HG02970 (cell line): ENCODE results near the gene CFAP97.
"Not testable (repeated sequence)": the region's sequence is repeated elsewhere in the genome, so short reads cannot be mapped to it uniquely, and the experiment has no call there.

Experiments
- ATAC-seq: cut with Tn5 transposase; IDR thresholded peaks from one replicate; pipeline ENCODE4 v1.9.1; 2021; ENCODE audit warnings: mild to moderate bottlenecking, moderate library complexity, moderate number of reproducible peaks; ENCODE audit not compliant: unreplicated experiment, low FRiP score

CFAP97 gene

DNA sequence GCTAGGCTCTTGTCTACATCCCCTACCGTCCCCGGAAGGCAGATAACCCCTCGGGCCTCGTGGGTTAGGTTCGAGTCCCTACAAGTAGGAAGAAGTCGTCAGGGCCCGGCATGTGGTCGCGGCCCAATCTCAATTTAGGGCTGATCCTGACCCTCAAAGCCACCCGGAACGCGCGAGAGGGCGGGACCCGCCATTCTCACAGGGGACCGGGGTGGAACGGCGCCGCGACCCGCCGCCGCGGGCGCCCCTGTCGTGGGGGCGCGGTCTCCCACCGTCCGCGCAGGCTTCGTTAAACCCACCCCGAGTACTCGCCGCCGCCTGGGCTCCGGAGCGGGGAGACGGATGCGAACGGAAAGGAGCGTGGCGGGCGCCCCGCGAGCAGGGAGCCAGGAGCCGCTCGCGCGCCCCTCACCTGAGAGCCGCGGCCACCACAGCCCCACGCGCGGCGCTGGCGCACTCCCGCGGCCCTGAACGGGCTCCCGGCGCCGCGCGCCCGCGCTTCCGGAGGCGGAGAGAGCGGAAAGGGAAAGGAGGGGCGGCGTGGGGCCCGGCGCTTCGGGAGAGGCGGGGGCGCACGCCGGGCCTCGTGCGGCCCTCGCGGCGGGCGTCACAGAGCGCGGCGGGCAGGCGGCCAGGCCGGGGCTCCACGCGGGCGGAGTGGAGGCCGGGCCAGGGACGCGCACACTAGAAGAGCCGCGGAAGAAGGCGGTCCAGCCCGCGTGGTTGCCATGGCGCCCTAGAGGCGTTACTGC is at the start of gene CFAP97:
Gene CFAP97 (minus strand): TSS at position 515 of the 752 bp plus-strand sequence. CDS start 12,804 bp downstream, outside the sequence.
- peak; percentile 62 for ATAC-seq

DNA sequence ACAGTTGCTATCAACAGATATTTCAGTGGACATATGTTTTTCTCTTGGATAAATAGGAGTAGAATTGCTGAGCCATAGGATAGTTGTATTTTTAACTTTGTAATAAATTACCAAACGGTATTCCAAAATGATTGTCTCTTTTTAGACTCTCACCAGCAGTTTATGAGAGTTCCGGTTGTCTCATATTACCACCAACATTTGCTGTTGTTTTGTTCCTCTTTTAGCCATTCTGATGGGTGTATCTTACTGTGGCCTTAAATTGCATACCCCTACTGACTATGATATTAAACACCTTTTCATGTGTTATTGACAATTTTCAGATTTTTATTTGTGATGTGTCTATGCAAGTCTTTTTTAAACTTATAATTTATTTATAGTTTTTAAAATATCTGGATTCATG is 45.3 kb upstream of the CFAP97 start:
- ATAC-seq: no peak

DNA sequence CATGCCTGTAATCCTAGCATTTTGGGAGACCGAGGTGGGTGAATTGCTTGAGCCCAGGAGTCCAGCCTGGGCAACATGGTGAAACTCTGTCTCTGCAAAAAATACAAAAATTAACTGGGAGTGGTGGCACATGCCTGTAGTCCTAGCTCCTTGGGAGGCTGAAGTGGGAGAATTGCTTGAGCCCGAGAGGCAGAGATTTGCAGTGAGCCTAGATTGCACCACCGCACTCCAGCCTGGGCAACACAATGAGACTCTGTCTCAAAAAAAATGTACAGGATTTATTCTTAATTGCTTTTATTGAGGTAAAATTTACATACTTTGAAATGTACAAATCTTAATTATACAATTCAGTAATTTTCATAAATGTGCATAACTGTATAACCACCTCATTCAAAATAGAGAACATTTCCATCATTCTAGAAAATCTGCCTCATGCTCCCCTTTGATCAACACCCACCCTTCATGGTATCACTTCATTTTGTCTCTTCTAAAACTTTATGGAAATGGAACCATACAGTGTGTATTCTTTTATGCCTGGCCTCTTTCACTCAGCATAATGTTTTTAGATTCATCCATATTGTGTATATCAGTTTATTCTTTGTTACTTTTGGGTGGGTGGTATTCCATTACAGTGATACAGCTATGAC is 44.7 kb upstream of the CFAP97 start:
- no peak for ATAC-seq

DNA sequence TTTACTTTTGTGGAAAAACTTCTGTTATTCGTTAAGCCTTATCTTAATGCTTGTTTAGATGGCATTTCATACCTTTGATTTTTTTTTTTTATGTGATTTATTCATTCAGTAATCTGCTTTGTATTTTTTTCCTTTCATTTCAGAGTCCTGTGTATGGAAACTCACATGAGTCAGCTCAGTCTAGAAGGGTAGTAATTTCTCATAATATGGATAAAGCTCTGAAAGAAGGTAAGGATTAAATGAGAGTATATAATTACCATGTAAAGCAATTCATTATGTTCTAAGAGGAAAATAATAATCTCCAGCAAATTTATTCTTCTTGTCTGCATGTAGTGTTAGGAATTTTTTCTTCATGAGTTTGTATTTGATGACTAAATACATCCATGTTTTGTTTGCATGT is 43.4 kb upstream of the CFAP97 start:
- no peak for ATAC-seq

DNA sequence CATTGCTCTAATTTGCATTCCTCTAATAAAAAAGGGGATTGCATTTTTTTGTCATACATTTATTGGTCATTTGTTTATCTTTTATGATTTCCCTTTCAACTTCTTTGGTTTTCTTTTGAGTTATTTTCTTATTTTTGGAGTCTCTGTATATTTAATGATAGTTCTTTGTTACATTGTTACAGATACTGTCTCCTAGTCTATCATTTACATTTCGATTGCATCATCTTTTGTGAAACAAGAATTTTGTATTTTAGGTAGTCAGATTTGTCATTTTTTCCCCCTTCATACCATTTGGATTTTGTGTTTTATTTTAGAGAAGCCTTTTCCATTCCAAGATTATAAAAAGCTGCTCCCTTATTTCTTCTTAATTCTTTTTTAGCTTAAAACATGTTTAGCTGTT is 42.7 kb upstream of the CFAP97 start:
- ATAC-seq: no peak

DNA sequence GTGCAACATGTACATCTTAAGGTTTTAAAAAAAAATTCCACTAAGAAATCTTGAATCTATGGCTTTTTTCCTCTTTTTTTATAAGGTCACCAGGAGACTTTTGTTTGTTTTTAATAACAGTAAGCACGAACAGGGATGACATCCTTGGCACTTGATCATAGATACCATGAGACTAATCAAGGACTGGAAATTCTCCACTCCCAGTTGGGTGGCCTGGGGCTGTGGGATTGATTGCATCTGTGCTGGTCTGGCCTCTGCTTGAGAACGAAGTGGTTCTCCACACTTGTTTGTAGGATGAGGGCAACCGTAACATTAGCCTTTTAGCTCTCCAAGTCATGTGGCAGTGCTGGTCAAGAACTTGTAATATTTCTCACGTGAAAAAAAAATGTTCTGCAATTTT is 41.0 kb upstream of the CFAP97 start:
- ATAC-seq: no peak

DNA sequence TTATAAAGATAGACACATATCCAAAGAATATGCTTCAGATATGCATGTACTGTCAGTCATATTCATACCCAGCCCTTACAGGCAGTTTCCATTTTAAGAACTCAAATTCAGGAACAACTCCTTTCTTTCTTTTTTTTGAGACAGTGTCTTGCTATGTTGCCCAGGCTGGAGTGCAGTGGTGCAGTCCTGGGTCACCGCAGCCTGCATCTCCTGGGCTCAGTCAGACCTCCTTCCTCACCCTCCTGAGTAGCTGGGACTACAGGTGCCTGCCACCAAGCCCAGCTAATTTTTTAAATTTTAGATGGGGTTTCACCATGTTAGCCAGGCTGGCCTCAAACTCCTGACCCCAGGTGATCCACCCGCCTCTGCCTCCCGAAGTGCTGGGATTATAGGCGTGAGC is 40.1 kb upstream of the CFAP97 start:
- no peak for ATAC-seq

DNA sequence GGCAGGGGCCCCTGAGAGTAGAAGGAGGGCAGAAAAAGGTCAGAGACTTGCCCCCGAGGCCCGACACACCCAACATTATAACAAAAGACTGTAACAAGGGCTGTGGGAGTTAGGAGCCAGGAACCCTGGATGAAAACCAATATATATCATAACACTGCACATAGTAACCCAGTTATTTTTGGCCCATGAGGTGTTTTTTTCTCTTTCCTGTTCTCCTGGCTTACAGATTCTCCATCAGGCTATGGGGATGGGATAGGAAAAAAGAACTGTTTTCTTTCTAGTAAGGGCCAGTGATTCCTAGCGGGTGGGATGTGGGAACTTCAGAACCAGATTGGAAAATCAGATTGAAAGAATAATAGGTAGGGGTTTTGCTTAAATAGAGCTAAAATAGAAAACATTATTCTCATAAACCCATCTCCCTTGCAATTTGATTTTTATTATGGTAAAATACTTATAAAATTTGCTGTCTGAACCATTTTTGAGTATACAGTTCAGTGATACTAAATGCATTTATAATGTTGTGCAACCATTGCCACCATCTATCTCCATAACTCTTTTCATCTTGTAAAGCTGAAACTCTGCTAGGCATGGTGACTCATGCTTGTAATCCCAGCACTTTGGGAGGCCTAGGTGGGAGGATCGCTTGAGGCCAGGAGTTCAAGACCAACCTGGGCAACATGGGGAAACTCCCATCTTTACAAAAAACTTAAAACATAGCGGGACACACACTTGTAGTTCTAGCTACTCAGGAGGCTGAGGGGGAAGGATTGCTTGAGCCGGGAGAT is 39.1 kb upstream of the CFAP97 start:
- ATAC-seq: no peak

DNA sequence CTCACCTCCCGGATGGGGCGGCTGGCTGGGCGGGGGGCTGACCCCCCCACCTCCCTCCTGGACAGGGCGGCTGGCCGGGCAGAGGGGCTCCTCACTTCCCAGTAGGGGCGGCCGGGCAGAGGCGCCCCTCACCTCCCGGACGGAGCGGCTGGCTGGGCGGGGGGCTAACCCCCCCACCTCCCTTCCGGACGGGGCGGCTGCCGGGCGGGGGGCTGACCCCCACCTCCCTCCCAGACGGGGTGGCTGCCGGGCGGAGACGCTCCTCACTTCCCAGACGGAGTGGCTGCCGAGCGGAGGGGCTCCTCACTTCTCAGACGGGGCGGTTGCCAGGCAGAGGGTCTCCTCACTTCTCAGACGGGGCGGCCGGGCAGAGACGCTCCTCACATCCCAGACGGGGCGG is 36.7 kb upstream of the CFAP97 start:
- ATAC-seq: not testable (repeated sequence)

DNA sequence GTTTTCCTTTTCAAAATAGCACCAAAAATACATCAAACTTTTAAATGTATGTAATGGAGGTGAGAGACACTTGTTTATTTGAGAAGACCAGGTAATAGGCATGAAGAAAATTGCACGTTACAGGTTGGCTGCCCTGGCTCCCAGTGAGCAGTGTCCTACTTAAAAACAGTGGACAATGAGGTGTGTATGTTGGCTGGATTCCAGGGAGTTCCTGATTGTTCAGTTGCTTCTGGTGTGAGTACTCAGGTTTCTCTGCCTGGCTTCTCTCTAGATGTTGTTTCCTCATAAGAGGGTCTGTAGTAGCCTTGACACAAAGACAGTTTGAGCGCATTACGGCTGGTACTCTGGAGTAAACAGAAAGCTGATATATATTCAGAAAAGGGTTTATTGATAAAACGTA is 35.0 kb upstream of the CFAP97 start:
- ATAC-seq: no peak

DNA sequence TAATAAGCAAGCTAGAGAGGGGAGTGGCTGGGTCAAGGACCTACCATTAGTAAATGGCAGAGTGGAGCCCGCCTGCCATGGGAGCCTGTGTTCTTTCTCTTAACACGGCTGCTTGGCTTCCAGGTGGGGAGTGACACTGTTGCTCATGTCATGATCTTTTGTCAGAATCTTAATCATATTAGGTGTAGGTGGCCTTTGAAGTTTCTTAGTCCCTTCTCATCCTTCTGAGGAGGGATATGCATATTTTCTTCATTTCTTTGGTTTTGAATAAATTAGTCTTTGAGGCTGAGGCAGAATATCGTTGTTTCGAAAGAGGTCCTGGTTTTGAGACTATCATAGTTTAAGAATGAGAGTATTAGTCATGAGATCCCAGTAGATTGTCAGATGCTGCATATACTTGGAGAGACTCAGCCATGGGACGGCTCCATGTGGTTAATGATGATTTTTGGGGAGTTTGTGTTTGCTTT is 34.4 kb upstream of the CFAP97 start:
- ATAC-seq: no peak

DNA sequence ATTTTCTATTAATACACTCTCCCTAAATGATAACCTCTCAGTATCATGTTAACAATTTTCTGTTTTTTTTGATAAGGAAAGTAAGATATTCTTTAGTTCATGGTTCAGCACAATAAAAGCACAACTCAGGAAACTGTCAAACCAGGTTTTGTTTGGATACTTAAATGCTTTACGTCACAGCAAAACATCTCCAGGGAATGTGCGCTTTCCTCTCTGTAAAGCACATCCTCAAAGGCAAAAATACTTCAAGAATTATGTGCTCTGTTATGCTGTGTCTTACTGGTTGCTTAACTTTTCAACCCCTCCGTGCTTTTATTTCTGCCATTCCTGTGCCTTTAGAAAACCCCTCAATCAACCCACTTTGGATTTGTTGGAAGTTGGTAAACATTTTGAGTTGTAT is 33.4 kb upstream of the CFAP97 start:
- ATAC-seq: no peak

DNA sequence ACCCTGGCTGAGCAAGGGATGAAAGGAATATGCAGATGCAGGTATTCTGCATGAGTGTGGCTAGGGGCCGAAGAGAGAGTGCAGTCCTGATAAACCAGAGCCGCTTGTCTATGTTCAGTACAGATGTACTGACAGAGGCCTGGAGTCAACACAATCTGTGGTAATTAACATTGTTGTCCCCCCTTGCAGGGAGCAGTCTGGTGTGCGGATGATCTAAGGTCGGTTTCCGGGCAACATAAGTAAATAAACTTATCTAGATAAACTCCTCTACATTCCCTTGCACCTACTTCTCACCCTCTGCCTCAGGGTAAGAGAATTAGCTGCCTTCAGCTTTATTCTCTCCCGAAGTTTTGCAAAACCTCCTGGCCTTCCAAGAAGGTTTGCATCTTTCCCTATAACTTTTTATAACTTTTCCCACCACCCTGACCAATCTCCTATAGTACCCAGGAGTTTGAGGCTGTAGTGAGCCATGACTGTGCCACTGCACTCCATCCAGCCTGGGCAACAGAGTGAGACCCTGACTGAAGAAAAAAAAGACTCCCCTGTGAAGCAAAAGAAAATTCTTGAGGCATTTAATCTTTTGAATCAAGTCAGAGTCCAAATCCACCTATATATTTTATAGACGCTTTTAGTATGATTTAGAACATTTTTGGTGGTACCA is 32.2 kb upstream of the CFAP97 start:
- ATAC-seq: no peak

DNA sequence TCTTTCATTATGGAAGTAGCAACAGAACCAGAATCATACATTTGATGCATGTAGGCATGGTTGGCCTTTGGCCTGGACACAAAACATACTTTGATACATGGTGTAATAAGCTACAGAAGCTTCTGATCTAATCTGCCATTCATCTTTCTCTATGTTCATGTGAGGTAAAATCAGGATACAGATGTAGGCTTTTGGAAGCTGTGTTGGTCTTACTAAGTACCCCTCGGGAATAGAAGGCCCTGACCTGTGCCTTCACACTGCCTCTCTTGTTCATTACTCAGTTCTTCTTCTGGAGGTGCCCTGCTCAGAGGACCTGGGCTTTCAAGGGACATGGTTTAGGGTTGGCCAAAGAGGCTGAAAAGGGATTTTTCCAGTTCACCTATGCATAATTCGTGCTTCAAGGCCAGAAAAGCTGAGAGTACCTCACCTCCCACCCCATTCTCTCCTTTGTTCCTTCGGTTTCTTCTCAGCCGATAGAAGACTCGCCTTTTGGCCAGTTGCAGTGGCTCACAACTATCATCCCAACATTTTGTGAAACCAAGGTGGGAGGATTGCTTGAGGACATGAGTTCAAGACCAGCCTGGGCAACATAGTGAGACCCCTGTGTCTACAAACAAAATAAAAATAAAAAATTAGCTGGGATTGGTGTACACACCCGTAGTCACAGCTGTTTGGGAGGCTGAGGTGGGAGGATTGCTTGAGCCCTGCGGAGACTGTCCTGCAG is 31.5 kb upstream of the CFAP97 start:
- ATAC-seq: no peak

DNA sequence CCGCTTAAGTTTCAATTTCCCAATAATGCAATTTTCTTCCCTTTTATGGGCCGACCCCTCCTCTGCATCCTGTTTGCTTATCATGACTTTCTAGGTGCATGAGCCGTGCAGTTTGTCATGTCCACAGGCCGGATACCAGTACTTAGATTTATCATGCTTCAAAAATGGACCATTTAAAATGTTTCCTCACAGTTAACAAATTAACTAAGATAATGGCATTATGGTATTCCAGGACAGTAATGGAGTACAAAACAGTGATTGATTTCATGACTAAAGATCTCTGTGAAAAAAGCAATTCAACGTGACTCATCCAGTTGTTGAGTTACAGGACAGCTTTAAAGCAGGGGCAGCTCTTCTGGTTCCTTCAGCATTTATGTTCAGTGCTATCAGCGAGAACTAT is 28.6 kb upstream of the CFAP97 start:
- no peak for ATAC-seq

DNA sequence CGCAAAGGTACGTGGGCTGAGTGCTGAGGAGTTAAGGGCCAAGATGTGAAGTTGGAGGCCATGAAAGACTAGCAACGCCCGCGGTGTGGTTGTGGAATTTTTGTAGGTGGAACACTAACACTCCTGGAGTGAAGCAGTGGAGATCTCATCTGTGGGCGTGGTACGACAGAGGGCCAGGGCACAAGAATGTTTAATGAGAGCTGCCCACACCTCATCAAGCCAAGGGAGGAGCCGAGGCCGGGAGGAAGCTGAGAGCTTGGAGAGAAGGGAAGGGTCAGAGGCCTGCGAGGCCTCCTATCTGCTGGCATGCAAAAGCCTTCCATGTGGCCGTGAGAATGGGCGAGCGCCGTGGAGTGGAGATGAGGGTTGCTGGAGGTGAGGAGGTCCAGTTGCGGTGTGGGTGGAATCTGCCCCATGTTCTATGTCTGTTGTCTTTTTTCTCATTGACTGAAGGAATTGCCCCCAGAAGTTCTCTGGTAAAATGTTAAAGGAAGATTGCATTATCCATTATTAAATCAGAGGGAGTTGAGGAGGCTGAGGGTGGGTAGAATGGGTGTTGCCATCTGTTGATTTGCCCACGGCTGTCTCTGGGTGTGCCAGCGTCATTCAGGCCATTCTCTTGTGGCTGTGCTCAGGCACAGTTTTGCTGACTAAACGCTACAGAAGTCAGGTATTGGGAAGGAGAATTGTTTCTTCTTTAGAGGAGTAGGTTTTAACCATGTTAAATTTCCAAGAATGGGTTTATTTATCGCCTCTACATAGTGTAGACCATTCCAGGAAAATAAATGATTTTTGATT is 25.4 kb upstream of the CFAP97 start:
- no peak for ATAC-seq

DNA sequence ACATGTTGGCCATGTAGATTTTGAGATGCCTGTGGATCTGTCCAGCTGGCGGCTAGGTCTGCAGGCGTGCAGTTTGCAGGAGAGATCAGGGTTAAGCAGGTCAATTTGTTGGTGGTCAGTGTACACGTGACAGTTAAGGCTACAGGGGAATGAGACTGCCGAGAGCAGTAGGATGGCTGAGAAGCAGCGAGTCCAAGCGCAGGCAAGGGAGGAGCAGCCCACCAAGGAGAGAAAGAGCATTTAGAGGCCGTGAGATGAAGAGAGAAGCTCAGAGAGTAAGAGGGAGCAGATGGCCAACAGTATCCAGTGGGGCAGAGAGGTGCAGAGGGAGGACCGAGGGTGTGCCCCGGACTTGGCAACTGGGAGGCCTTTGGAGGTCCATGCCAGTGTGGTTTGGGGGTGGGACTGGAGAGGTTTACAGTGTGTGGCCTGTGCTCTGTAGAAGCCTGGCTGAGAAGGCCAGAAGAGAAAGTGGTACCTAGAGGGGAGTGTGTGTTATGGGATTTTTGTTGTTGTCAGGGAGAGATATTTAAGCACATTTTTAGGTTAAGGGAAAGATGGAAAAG is 24.0 kb upstream of the CFAP97 start:
- no peak for ATAC-seq

DNA sequence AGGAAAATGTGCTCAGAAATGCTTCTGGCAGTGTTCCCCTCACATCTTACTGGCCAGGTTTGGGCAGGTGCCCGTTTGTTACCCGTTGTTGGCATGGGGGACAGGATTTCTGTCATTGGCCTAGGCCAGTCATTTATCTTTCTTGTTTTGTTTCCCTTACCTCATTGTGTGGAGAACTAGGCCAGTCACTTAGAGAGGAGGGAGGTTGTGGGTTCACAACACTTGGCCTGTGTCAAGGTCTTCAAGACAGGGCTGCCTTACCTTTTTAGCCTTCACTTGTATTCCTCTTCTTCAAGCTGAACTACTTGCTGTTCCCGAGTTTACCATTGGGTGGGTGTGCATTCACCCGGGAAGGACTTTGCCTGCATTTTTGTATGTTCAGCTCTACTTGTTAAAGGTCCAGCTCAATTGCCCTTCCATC is 23.3 kb upstream of the CFAP97 start:
- ATAC-seq: no peak

DNA sequence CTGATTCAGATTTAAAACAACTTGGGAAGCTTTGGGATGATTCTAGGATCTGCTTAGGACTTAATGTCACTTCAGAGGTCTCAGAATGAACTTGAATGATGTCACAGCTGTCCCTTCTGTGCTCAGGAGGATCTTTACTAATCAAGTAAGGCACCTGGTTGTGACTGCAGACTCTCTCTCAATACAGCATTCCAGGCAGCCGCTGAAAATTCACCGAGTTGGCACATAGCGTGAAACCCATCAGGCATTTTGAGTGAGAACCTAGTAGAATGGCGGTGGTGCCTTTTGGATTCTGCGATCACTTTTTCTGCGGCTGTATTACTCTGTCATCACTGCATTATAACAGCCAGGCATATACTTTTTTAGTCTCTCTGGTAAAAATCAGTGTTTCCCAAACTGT is 22.1 kb upstream of the CFAP97 start:
- no peak for ATAC-seq
